SK-MEL-5 (cell line): ENCODE results near the gene NUCKS1. TPM values are rescaled to one million over a fixed set of nuclear protein-coding genes. Genes with fewer than 3 reads are reported as not detected.
"Not testable (repeated sequence)": the region's sequence is repeated elsewhere in the genome, so short reads cannot be mapped to it uniquely, and the experiment has no call there.

Experiments
- DNase-seq: peaks from one replicate; pipeline ENCODE4 v3.0.0-alpha.2; 2016; ENCODE audit warnings: low read depth, low spot score
- in situ Hi-C: cut with HindIII; loops from 2 replicates; pipeline ENCODE4 v1.10.0; 2016; ENCODE audit warnings: low sequenced_read_pairs, high pct_unique_total_duplicates, low pct_unique_long_range_greater_than_20kb
- total RNA-seq: library from RNA; depleted of rRNA; stranded (reverse); fragments of >200 nt; shearing (Covaris generic); gene quantifications from 2 replicates; pipeline ENCODE4 v1.2.3, GENCODE V29; 2014

NUCKS1 gene
- total RNA-seq, 1 experiment from 2014 or later, result 63.2 TPM

DNA sequence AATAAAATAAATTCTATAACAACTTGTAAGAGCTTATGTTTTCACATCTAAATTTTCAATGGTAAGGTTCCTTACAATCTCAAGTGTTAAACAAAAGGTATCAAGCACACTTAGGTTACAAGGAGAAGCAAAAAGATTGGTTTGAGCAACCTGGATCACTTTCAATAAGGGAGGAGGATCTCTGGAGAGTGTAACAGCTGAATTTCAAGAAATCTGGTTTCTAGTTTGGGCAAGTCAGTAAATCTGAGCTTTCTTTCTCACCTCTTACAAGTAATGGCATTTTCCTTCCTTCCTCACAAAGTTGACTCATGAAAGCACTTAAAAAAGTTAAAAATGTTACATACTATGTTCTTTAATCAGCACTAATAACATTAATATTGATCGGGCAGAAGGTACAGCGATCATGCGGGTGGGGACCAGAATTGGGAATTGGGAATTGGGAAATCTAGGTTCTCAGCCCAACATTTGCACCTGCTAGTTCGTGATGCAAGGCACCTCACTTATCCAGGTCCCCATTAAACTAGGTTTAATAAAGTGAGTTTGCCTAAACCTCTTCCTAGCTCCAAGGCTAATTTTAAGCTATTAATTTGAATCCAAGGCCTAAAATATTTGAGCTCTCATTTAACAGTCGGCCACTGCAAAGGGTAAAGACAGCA lies 3.1 kb downstream of the NUCKS1 start:
- in situ Hi-C loops, result no loop called here
- DNase-seq, result no peak

DNA sequence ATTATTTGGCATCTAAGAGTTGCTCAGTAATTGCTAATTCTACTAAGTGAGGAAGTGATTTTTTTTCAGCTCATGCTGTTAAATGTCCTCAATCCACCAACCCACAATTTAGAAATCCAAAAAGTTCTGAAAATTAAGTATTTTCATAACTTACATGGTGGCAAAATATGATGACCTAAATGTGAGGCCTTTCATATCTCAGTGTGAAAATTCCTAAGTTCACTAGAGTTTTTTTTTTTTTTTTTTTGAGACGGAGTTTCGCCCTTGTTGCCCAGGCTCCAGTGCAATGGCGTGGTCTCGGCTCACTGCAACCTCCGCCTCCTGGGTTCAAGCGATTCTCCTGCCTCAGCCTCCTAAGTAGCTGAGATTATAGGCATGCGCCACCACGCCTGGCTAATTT lies 5.6 kb downstream of the NUCKS1 start:
- in situ Hi-C loops, result no loop called here
- DNase-seq, result no peak

GRCh38 chr1:205743977-205744376 lies 6.0 kb downstream of the NUCKS1 start:
- in situ Hi-C loops, result no loop called here
- DNase-seq, result no peak

DNA sequence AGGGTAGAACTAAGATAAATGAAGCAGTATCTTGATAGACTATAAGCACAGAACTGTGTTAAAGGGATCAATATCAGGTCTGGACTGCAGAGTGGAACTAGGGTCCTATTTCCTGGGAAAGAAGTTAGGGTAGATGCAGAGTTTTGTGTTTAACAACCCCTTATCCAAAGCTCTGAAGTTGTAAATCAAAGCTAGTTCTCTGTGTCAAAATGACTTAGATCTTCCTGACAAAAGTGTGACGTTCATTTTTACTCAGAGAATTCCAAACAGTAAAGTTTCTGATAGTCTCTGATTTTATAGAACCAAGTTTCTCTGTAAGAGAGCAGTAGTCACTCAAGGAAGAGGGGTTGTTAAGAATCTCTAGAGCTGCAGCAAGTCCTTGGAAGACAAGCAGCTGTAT lies 8.3 kb downstream of the NUCKS1 start:
- no peak for DNase-seq
- in situ Hi-C loops, result no loop called here

GRCh38 chr1:205739348-205740160 lies 10.4 kb downstream of the NUCKS1 start:
- in situ Hi-C loops, result no loop called here
- DNase-seq, result peak; percentile 37

GRCh38 chr1:205735218-205735617 lies 14.8 kb downstream of the NUCKS1 start:
- in situ Hi-C loops, result no loop called here
- no peak for DNase-seq

GRCh38 chr1:205733438-205734175 lies 16.4 kb downstream of the NUCKS1 start:
- in situ Hi-C loops, result no loop called here
- DNase-seq, result no peak

GRCh38 chr1:205729945-205730610 lies 19.9 kb downstream of the NUCKS1 start:
- no peak for DNase-seq
- in situ Hi-C loops, result no loop called here

- no peak for DNase-seq
- in situ Hi-C loops, result no loop called here
Observed at GRCh38 chr1:205726619-205727125, 23.3 kb downstream of the NUCKS1 start.

- DNase-seq, result no peak
Observed at GRCh38 chr1:205725514-205725913, 24.5 kb downstream of the NUCKS1 start.

GRCh38 chr1:205720740-205721139 lies 29.2 kb downstream of the NUCKS1 start:
- in situ Hi-C loops, DNase-seq: not testable (repeated sequence)

More at GRCh38 chr1:205725514-205725913, 24.5 kb downstream of the NUCKS1 start:
- in situ Hi-C loops, result no loop called here

GRCh38 chr1:205719762-205720161 lies 30.2 kb downstream of the NUCKS1 start:
- in situ Hi-C loops, result no loop called here
- no peak for DNase-seq

DNA sequence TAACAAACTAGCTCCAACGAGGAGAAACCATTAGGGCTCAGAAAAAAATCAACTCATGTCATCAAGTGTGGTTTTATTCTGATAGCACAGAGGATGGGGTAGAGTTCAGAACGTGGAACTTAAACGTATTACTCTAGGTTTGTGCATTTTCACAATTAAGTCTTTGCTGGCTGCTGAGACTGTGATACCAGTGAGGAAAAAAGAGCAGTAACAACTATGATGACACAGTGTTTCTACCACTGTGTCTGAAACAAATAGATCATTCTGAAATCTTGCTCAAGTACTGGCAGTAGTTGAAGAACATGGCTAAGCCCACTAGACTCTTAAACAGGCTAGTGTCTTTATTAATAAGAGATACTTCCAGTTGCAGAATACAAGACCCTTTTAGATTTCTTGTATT lies 31.0 kb downstream of the NUCKS1 start:
- in situ Hi-C loops, result no loop called here
- DNase-seq, result no peak

DNA sequence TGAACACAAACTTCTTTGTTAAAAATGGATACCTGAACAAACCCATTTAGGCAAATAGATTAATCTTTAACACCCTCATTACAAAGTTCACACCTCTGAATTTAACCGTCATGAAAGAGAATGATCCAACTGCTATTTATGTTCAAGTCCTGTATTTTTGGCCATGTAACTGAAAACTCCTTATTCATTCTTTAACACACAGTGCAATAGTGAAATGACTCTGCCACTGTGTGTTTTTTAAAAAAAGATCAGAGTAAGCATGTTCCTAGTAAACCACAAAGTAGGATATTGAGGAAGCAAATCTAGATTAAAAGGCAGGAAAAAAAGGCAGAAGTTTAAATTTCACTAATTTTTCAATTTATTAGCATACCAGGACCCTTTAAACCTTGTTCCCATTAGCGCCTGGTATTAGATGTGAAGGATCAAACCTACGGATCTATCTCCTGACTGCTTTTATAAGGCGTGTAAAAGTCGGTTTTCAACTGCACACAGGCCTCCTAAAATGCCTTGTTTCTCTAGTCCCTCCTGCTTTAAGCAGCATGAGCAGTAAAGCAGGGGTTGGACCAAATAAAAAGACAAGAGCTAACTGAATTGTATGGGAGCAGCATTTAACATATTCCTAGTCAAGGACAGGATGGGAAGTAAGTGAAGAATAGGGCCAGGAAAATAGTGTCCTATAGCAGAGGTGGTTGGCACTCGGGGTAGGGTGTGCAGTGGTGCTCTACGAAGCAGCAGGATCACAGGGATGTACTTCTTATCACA lies 33.4 kb downstream of the NUCKS1 start:
- in situ Hi-C loops, result no loop called here
- no peak for DNase-seq

GRCh38 chr1:205715628-205716027 lies 34.4 kb downstream of the NUCKS1 start:
- in situ Hi-C loops, result no loop called here
- no peak for DNase-seq

DNA sequence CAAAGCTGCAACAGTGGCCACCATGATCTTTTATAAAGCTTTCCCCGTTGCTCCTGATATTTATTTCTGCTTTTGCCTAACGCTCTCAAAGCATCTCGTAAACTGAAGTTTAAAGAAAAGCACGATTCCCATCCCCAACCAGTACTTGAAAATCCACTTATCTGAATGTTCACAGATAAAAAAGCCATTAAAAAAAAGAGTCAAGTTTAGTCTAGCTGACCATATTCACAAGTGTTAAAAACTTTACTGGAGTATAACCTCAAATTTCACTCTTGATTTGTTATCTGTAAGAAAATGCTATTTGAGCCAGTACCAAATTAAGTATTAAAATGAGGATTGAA lies 35.1 kb downstream of the NUCKS1 start:
- no peak for DNase-seq
- in situ Hi-C loops, result no loop called here

DNA sequence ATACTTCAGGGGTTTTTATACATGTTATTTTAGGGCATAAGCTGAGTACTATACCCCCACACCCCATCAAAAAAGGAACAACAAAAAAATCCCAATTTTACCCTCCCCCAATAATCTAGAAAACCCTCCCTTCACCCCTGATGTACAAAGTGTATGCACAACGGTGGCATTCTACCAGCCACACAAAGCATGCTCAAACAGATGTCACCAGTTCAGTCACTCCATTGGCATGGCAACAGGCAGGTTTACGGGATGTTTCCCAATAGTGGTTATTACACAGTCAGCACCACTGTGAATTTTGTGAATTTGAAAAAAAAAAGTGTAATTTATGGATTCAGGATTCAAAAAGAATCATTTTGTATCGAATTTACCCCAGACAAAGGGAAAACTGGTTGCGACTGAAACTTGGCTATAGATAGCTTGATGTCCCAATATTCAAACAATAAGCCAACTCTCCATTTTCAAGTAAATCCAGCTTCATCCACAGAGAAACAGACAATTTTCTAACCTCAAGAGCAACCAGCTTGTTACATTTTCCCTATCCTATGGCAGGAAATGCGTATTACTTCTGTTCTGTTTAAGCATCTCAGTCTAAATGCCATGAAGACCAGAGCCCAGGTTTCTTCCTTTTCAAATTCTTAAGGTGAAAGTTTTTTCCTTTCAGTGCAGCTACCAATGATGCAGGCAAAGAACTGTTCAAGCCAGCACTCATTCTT lies 35.6 kb downstream of the NUCKS1 start:
- no peak for DNase-seq
- in situ Hi-C loops, result no loop called here
